ENCODE measurements around the gene MXRA8. TPM values are rescaled to one million over a fixed set of nuclear protein-coding genes. Genes with fewer than 3 reads are reported as not detected.

MXRA8 gene
- total and polyA plus RNA-seq, 9 of the 15 experiments (the other 6 are each of a cell fraction or from before 2014, with no cell fraction given), result 0.66 to 11.3 (median 6.3) TPM

DNA sequence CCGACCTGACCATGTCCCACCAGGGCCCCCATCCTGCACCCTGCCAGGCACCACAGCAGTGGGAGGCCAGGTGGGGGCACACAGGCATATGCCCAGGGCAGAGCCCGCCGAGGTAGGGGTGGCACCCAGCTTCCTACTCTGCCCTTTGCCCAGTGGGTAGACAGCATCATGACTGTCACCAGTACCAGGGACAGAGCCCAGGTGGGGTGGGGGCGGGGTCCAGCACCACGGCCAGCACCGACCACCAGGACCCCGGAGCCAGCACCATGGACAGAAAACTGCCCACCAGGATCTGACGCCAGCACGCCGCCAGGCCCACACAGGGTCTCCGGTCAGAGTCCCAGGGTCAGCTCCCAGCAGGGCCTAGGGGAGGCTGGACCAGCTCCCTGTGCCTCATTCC is 23.5 kb downstream of the MXRA8 start (continued):
- TF ChIP-seq, protein P1, sequence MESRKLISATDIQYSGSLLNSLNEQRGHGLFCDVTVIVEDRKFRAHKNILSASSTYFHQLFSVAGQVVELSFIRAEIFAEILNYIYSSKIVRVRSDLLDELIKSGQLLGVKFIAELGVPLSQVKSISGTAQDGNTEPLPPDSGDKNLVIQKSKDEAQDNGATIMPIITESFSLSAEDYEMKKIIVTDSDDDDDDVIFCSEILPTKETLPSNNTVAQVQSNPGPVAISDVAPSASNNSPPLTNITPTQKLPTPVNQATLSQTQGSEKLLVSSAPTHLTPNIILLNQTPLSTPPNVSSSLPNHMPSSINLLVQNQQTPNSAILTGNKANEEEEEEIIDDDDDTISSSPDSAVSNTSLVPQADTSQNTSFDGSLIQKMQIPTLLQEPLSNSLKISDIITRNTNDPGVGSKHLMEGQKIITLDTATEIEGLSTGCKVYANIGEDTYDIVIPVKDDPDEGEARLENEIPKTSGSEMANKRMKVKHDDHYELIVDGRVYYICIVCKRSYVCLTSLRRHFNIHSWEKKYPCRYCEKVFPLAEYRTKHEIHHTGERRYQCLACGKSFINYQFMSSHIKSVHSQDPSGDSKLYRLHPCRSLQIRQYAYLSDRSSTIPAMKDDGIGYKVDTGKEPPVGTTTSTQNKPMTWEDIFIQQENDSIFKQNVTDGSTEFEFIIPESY (CRISPR knock-in tag; IDR thresholded peaks at IDR 0.05), result peak; percentile 21; the same call in 1 of the 2 replicates
- TF ChIP-seq, protein P2, sequence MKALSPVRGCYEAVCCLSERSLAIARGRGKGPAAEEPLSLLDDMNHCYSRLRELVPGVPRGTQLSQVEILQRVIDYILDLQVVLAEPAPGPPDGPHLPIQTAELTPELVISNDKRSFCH (CRISPR knock-in tag; IDR thresholded peaks at IDR 0.05), result no peak
- TF ChIP-seq, protein P2 (tag; IDR thresholded peaks at IDR 0.05), result 0 out of 2 replicates have a peak, but pooled peaks have one; percentile 30
- TF ChIP-seq ATF1 (CRISPR knock-in tag; IDR thresholded peaks at IDR 0.05) (peak; percentile 20; the same call in 1 of the 2 replicates), ATF1 (tag; IDR thresholded peaks at IDR 0.05) (no peak), NR2F6 (CRISPR knock-in tag; IDR thresholded peaks at IDR 0.05) (no peak), HDAC2 (IDR thresholded peaks at IDR 0.05) (peak; percentile 39; the same call in 1 of the 2 replicates), CTBP1 (IDR thresholded peaks at IDR 0.05; ENCODE audit: borderline replicate concordance) (no peak), SRF (CRISPR knock-in tag; IDR thresholded peaks at IDR 0.05) (peak in 1 of 2 experiments; percentile 71; a peak in 2 of 4 replicates), CCNT2 (IDR thresholded peaks at IDR 0.05; ENCODE audit: borderline replicate concordance, extremely low read depth, insufficient read length, low read depth, low read length) (no peak), ZNF263 (CRISPR knock-in tag; IDR thresholded peaks at IDR 0.05; ENCODE audit: borderline replicate concordance) (peak; percentile 43; the same call in 1 of the 2 replicates), JUNB (CRISPR knock-in tag; conservative IDR thresholded peaks at IDR 0.05) (no peak), HNRNPL (IDR thresholded peaks at IDR 0.05; ENCODE audit: low read depth, low read length) (peak; percentile 80; the same call in 1 of the 2 replicates), XRCC4 (IDR thresholded peaks at IDR 0.05; ENCODE audit: extremely low read depth, insufficient read depth, insufficient read length) (no peak)
- TF ChIP-seq, protein P3, sequence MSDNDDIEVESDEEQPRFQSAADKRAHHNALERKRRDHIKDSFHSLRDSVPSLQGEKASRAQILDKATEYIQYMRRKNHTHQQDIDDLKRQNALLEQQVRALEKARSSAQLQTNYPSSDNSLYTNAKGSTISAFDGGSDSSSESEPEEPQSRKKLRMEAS (CRISPR knock-in tag; IDR thresholded peaks at IDR 0.05), result no peak; the same call in 1 of the 2 replicates
- TF ChIP-seq, protein P4, sequence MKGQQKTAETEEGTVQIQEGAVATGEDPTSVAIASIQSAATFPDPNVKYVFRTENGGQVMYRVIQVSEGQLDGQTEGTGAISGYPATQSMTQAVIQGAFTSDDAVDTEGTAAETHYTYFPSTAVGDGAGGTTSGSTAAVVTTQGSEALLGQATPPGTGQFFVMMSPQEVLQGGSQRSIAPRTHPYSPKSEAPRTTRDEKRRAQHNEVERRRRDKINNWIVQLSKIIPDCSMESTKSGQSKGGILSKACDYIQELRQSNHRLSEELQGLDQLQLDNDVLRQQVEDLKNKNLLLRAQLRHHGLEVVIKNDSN (CRISPR knock-in tag; IDR thresholded peaks at IDR 0.05), result no peak
- TF ChIP-seq, protein P5, sequence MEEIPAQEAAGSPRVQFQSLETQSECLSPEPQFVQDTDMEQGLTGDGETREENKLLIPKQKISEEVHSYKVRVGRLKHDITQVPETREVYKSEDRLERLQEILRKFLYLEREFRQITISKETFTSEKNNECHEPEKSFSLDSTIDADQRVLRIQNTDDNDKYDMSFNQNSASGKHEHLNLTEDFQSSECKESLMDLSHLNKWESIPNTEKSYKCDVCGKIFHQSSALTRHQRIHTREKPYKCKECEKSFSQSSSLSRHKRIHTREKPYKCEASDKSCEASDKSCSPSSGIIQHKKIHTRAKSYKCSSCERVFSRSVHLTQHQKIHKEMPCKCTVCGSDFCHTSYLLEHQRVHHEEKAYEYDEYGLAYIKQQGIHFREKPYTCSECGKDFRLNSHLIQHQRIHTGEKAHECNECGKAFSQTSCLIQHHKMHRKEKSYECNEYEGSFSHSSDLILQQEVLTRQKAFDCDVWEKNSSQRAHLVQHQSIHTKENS (CRISPR knock-in tag; IDR thresholded peaks at IDR 0.05), result no peak
